ENCODE measurements around the gene LSM14A.
A peak's percentile ranks its signal among the peaks of the same experiment; 100 is the strongest.
"Not testable (repeated sequence)": the region's sequence is repeated elsewhere in the genome, so short reads cannot be mapped to it uniquely, and the experiment has no call there.

The LSM14A gene

GRCh38 chr19:34159541-34159940, 12.8 kb upstream of the LSM14A start:
- DNase-seq: not testable (repeated sequence)

- not testable (repeated sequence) for DNase-seq
Observed at GRCh38 chr19:34161902-34162301, 10.4 kb upstream of the LSM14A start.

- no peak for DNase-seq
Observed at GRCh38 chr19:34165295-34165738, 7.0 kb upstream of the LSM14A start.

GRCh38 chr19:34169475-34170199, 2.7 kb upstream of the LSM14A start:
- DNase-seq: not testable (repeated sequence)

GRCh38 chr19:34171539-34171876, 796 bp upstream of the LSM14A start:
- peak; percentile 53 for DNase-seq

GRCh38 chr19:34172661-34173192, 423 bp downstream of the LSM14A start:
- no peak for DNase-seq

- peak; percentile 20 for DNase-seq
Observed at GRCh38 chr19:34173193-34173956, 1.1 kb downstream of the LSM14A start.

GRCh38 chr19:34175173-34175572, 2.9 kb downstream of the LSM14A start:
- DNase-seq: not testable (repeated sequence)

GRCh38 chr19:34176581-34176980, 4.3 kb downstream of the LSM14A start:
- DNase-seq: no peak

- no peak for DNase-seq
Observed at GRCh38 chr19:34178274-34178610, 5.9 kb downstream of the LSM14A start.

- DNase-seq: no peak
Observed at GRCh38 chr19:34179066-34179465, 6.8 kb downstream of the LSM14A start.

GRCh38 chr19:34180273-34180672, 8.0 kb downstream of the LSM14A start:
- no peak for DNase-seq

GRCh38 chr19:34180709-34181108, 8.4 kb downstream of the LSM14A start:
- DNase-seq: no peak

GRCh38 chr19:34181111-34181864, 9.0 kb downstream of the LSM14A start:
- no peak for DNase-seq

- no peak for DNase-seq
Observed at GRCh38 chr19:34182125-34182524, 9.8 kb downstream of the LSM14A start.

GRCh38 chr19:34184880-34185491, 12.7 kb downstream of the LSM14A start:
- DNase-seq: no peak

- DNase-seq: no peak
Observed at GRCh38 chr19:34186205-34186604, 13.9 kb downstream of the LSM14A start.

- DNase-seq: no peak
Observed at GRCh38 chr19:34187011-34187410, 14.7 kb downstream of the LSM14A start.

- DNase-seq: no peak
Observed at GRCh38 chr19:34188408-34188807, 16.1 kb downstream of the LSM14A start.

- DNase-seq: no peak
Observed at GRCh38 chr19:34189199-34189916, 17.1 kb downstream of the LSM14A start.

GRCh38 chr19:34189917-34190425, 17.7 kb downstream of the LSM14A start:
- DNase-seq: no peak

- DNase-seq: no peak
Observed at GRCh38 chr19:34191355-34191962, 19.2 kb downstream of the LSM14A start.

Measured in NCI-H510A treated with DMSO at 0.1 percent for 48 hours (cell line).